ENCODE measurements around the gene PLA2G2C.
"Not testable (repeated sequence)": the region's sequence is repeated elsewhere in the genome, so short reads cannot be mapped to it uniquely, and the experiment has no call there.

PLA2G2C gene

GRCh38 chr1:20136249-20136648 lies 50.1 kb downstream of the PLA2G2C start:
- TF ChIP-seq EZH2 (IDR thresholded peaks at IDR 0.05; ENCODE audit: borderline replicate concordance, low read length) (no peak), CTCF (IDR thresholded peaks at IDR 0.05; ENCODE audit: low read length) (no peak)
- no peak overlapping the region for H3K4me3 ChIP-seq (ENCODE audit: low read depth, low read length, poor library complexity, severe bottlenecking)
- H3K27ac ChIP-seq (ENCODE audit: low read depth, low read length, poor library complexity, severe bottlenecking), result no peak overlapping the region
- H3K9me3 ChIP-seq (ENCODE audit: low read length), result no peaks in the 10 kb centered on the region
- no peak overlapping the region for H2AFZ ChIP-seq (ENCODE audit: low read length)
- no peak overlapping the region for H3K4me2 ChIP-seq (ENCODE audit: low read length)
- H3F3A ChIP-seq (ENCODE audit: insufficient read depth, low read length), result no peaks in the 10 kb centered on the region
- H3K9me2 ChIP-seq (ENCODE audit: low read depth, low read length), result no peaks in the 10 kb centered on the region
- H3K36me3 ChIP-seq (ENCODE audit: insufficient read depth, low read length), result no peaks in the 10 kb centered on the region
- H3K4me1 ChIP-seq (ENCODE audit: insufficient read depth, low read length, severe bottlenecking), result no peaks in the 10 kb centered on the region
- H3K79me2 ChIP-seq (ENCODE audit: insufficient read depth, low read length), result no peaks in the 10 kb centered on the region
- no peak overlapping the region for H3K9ac ChIP-seq (ENCODE audit: low read length)
- H4K20me1 ChIP-seq (ENCODE audit: insufficient read depth, low read length), result no peaks in the 10 kb centered on the region
- H3K27me3 ChIP-seq (ENCODE audit: insufficient read depth, low read length), result no peaks in the 10 kb centered on the region

GRCh38 chr1:20134995-20135394 lies 51.3 kb downstream of the PLA2G2C start:
- no peak overlapping the region for H3K9ac ChIP-seq (ENCODE audit: low read length)
- no peaks in the 10 kb centered on the region for H4K20me1 ChIP-seq (ENCODE audit: insufficient read depth, low read length)
- no peaks in the 10 kb centered on the region for H3K79me2 ChIP-seq (ENCODE audit: insufficient read depth, low read length)
- H3F3A ChIP-seq (ENCODE audit: insufficient read depth, low read length), result no peaks in the 10 kb centered on the region
- no peak overlapping the region for H3K4me2 ChIP-seq (ENCODE audit: low read length)
- no peak overlapping the region for H2AFZ ChIP-seq (ENCODE audit: low read length)
- H3K27me3 ChIP-seq (ENCODE audit: insufficient read depth, low read length), result no peaks in the 10 kb centered on the region
- H3K9me3 ChIP-seq (ENCODE audit: low read length), result no peaks in the 10 kb centered on the region
- no peaks in the 10 kb centered on the region for H3K36me3 ChIP-seq (ENCODE audit: insufficient read depth, low read length)
- no peak overlapping the region for H3K27ac ChIP-seq (ENCODE audit: low read depth, low read length, poor library complexity, severe bottlenecking)
- TF ChIP-seq CTCF (IDR thresholded peaks at IDR 0.05; ENCODE audit: low read length) (no peak), EZH2 (IDR thresholded peaks at IDR 0.05; ENCODE audit: borderline replicate concordance, low read length) (no peak)
- H3K4me3 ChIP-seq (ENCODE audit: low read depth, low read length, poor library complexity, severe bottlenecking), result no peak overlapping the region
- H3K9me2 ChIP-seq (ENCODE audit: low read depth, low read length), result no peaks in the 10 kb centered on the region
- no peaks in the 10 kb centered on the region for H3K4me1 ChIP-seq (ENCODE audit: insufficient read depth, low read length, severe bottlenecking)

- not testable (repeated sequence) for H3K27ac ChIP-seq (ENCODE audit: low read depth, low read length, poor library complexity, severe bottlenecking); H2AFZ ChIP-seq (ENCODE audit: low read length); H3K9ac ChIP-seq (ENCODE audit: low read length); H3K27me3 ChIP-seq (ENCODE audit: insufficient read depth, low read length); H3K4me2 ChIP-seq (ENCODE audit: low read length); H4K20me1 ChIP-seq (ENCODE audit: insufficient read depth, low read length); H3K4me3 ChIP-seq (ENCODE audit: low read depth, low read length, poor library complexity, severe bottlenecking); H3K36me3 ChIP-seq (ENCODE audit: insufficient read depth, low read length); H3K79me2 ChIP-seq (ENCODE audit: insufficient read depth, low read length); H3K9me2 ChIP-seq (ENCODE audit: low read depth, low read length); H3K9me3 ChIP-seq (ENCODE audit: low read length); H3F3A ChIP-seq (ENCODE audit: insufficient read depth, low read length); H3K4me1 ChIP-seq (ENCODE audit: insufficient read depth, low read length, severe bottlenecking)
Measured at GRCh38 chr1:20130518-20130917, 55.8 kb downstream of the PLA2G2C start.

GRCh38 chr1:20126806-20127440 lies 59.4 kb downstream of the PLA2G2C start:
- no peaks in the 10 kb centered on the region for H3K9me3 ChIP-seq (ENCODE audit: low read length)
- H2AFZ ChIP-seq (ENCODE audit: low read length), result no peak overlapping the region
- H3K27me3 ChIP-seq (ENCODE audit: insufficient read depth, low read length), result no peaks in the 10 kb centered on the region
- H3K4me2 ChIP-seq (ENCODE audit: low read length), result no peak overlapping the region
- no peaks in the 10 kb centered on the region for H3K36me3 ChIP-seq (ENCODE audit: insufficient read depth, low read length)
- no peak overlapping the region for H3K27ac ChIP-seq (ENCODE audit: low read depth, low read length, poor library complexity, severe bottlenecking)
- no peaks in the 10 kb centered on the region for H3K79me2 ChIP-seq (ENCODE audit: insufficient read depth, low read length)
- H3K9me2 ChIP-seq (ENCODE audit: low read depth, low read length), result no peaks in the 10 kb centered on the region
- H3F3A ChIP-seq (ENCODE audit: insufficient read depth, low read length), result no peaks in the 10 kb centered on the region
- no peak overlapping the region for H3K9ac ChIP-seq (ENCODE audit: low read length)
- TF ChIP-seq CTCF (IDR thresholded peaks at IDR 0.05; ENCODE audit: low read length), result no peak
- TF ChIP-seq EZH2 (IDR thresholded peaks at IDR 0.05; ENCODE audit: borderline replicate concordance, low read length), result no peak
- no peaks in the 10 kb centered on the region for H3K4me1 ChIP-seq (ENCODE audit: insufficient read depth, low read length, severe bottlenecking)
- no peak overlapping the region for H3K4me3 ChIP-seq (ENCODE audit: low read depth, low read length, poor library complexity, severe bottlenecking)
- no peaks in the 10 kb centered on the region for H4K20me1 ChIP-seq (ENCODE audit: insufficient read depth, low read length)
